Measurements from ENCODE around the gene ADCY6.

The ADCY6 gene

GRCh38 chr12:48817873-48818830 is 29.3 kb upstream of the ADCY6 start, which contains the start of gene CACNB3:
TSS of gene CACNB3 (plus strand) at chr12:48818496. CDS start at chr12:48818930, 434 bp downstream.
- Histone ChIP-seq H3K9me3 (ENCODE audit: severe bottlenecking) (no peaks in the 10 kb centered on the region), H3K27me3 (ENCODE audit: insufficient read depth, low read depth, severe bottlenecking) (no peaks in the 10 kb centered on the region)
- TF ChIP-seq, protein P1, sequence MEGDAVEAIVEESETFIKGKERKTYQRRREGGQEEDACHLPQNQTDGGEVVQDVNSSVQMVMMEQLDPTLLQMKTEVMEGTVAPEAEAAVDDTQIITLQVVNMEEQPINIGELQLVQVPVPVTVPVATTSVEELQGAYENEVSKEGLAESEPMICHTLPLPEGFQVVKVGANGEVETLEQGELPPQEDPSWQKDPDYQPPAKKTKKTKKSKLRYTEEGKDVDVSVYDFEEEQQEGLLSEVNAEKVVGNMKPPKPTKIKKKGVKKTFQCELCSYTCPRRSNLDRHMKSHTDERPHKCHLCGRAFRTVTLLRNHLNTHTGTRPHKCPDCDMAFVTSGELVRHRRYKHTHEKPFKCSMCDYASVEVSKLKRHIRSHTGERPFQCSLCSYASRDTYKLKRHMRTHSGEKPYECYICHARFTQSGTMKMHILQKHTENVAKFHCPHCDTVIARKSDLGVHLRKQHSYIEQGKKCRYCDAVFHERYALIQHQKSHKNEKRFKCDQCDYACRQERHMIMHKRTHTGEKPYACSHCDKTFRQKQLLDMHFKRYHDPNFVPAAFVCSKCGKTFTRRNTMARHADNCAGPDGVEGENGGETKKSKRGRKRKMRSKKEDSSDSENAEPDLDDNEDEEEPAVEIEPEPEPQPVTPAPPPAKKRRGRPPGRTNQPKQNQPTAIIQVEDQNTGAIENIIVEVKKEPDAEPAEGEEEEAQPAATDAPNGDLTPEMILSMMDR (IDR thresholded peaks at IDR 0.05; ENCODE audit: low read depth, low read length), result no peak

DNA sequence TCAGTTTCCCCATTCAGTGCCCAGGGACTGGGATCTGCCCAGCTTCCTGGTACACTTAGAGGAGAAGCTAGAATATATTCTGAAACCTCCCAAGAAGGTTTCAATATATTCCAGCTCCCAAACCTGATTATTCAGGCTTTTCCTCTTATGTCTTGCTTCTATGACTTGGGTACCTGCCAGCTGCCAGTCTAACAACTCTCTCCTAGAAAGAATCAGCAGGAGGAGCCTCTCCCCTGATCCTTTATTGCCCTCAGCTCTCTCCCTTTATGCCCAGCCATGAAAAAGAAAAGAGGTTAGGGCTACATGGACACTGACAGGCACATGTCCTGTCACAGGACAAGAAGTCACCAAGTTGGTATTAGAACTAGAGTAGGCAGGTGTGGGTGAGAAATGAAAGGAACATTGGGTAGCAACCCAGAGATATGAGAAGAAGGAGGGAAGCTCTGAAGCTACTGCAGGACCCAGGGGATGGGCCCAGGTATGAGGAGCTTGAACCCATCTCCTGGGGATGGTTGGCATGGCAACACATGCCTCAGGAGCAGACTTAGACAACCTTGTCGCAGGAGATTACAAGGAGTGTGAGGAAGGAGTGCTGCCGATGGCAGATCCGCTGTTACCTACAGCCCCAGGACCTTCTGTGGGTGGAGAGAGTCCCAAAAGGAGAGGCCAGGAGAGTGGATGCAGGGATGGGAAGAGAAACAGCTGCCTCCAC is 27.4 kb upstream of the ADCY6 start:
- no peak for DNase-seq
- Histone ChIP-seq H3K9me3 (ENCODE audit: severe bottlenecking) (no peaks in the 10 kb centered on the region), H3K4me3 (ENCODE audit: low read depth, low read length) (peak overlapping the region; percentile 82; the same call in 1 of the 2 replicates), H3K27me3 (ENCODE audit: insufficient read depth, low read depth, severe bottlenecking) (no peaks in the 10 kb centered on the region), H3K36me3 (no peaks in the 10 kb centered on the region), H3K27ac (no peak overlapping the region)
- TF ChIP-seq, protein P1 (IDR thresholded peaks at IDR 0.05; ENCODE audit: low read depth, low read length), result no peak

More at GRCh38 chr12:48817873-48818830, 29.3 kb upstream of the ADCY6 start, which contains the start of gene CACNB3:
- Histone ChIP-seq H3K4me3 (ENCODE audit: low read depth, low read length) (peak within 1 kb of the TSS; percentile 72), H3K36me3 (peaks cover 6% of the 10 kb centered on the region; the same call in 1 of the 2 replicates), H3K27ac (peak within 1 kb of the TSS; percentile 85)
- DNase-seq, result peak; percentile 92

DNA sequence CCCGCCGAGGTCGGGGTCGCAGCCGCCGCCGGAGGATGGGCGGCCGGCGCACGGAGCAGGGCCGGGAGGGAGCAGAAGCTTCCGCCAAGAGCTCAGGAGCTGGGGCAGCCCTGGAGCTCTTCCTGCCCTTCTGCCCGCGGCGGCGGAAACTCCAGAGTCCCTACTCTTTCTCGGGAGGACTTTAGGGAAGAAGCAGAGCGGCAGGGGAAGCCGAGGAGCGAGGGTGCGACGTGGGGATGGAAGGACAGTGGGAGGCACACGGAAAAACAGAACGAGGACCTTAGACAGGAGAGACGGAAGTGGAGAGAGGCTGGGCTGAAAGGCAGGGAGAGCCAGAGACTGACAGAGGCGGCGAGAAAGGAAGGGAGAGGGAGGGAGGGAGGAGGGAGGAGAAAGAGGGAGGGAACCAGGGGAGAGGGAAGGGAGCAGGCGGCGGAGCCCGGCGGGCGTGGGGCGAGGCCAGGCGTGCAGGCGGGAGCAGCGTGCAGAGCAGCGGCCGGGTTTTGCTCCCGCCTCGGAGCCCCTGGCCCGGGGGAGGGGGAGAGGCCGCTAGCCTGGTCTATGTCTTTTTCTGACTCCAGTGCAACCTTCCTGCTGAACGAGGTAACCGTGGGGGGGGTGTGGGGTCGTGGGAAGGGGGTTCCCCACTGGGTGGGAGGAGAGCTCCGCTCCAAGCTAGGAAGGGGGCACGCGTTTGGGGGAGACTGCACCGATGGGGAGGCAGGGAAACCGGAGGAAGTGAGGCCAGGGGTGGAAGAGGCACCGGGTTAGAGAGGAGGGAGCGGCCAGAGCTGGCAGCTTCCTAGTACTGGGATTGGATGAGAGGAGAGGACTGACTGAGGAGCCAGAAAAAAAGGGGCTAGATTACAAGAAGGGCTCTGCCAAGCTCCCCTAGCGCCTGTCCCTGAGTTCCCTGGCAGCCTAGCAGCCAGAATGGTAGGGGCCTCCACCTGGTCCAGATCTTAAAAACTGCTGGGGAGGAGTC is 26.5 kb upstream of the ADCY6 start:
- H3K27ac ChIP-seq, result peak overlapping the region; percentile 80
- H3K36me3 ChIP-seq, result no peaks in the 10 kb centered on the region
- TF ChIP-seq, protein P1 (IDR thresholded peaks at IDR 0.05; ENCODE audit: low read depth, low read length), result no peak
- peak; percentile 87 for DNase-seq
- H3K9me3 ChIP-seq (ENCODE audit: severe bottlenecking), result no peaks in the 10 kb centered on the region
- peak overlapping the region; percentile 82 for H3K4me3 ChIP-seq (ENCODE audit: low read depth, low read length)
- H3K27me3 ChIP-seq (ENCODE audit: insufficient read depth, low read depth, severe bottlenecking), result no peaks in the 10 kb centered on the region

GRCh38 chr12:48814262-48815125 is 25.6 kb upstream of the ADCY6 start:
- H3K9me3 ChIP-seq (ENCODE audit: severe bottlenecking), result no peaks in the 10 kb centered on the region
- no peaks in the 10 kb centered on the region for H3K27me3 ChIP-seq (ENCODE audit: insufficient read depth, low read depth, severe bottlenecking)
- peak overlapping the region; percentile 82 for H3K4me3 ChIP-seq (ENCODE audit: low read depth, low read length)
- H3K27ac ChIP-seq, result peak overlapping the region; percentile 80
- TF ChIP-seq, protein P1 (IDR thresholded peaks at IDR 0.05; ENCODE audit: low read depth, low read length), result peak; percentile 99
- H3K36me3 ChIP-seq, result no peaks in the 10 kb centered on the region
- peak; percentile 79 for DNase-seq

Measured in WERI-Rb-1 (cell line).